Activated T-helper 1 cell treated with anti-CD3 and anti-CD28 coated beads, Interleukin-2, amount 50 U/mL, for 16 hours (primary cell): ENCODE measurements around the gene MT1M.
"Not testable (repeated sequence)": the region's sequence is repeated elsewhere in the genome, so short reads cannot be mapped to it uniquely, and the experiment has no call there.

Source experiments
- DNase-seq, 2 donors: peaks; one replicate each; pipeline ENCODE4 v3.0.0-alpha.2; 2020; ENCODE audit warnings: low read depth in 1 of 2, low spot score in 1 of 2

Gene MT1M

GRCh38 chr16:56671691-56672090 lies 39.2 kb downstream of the MT1M start:
- DNase-seq: not testable (repeated sequence)

DNA sequence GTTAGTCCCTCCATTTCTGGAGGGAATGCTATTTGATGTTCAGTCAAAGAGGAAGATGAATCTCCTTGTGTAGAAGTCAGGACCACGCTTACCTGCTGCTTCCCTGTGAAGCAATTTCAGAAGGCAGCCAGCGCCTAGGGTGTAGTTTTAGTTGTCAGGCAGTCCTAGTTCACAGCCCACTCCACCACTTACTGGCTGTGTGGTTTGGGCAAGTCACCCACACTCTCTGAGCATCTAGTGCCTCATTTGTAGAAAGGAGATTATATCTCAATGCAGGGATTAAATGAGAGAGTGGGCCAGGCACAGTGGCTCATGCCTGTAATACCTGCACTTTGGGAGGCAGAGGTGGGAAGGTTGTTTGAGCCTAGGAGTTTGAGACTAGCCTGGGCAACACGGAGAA lies 39.7 kb downstream of the MT1M start:
- DNase-seq: not testable (repeated sequence)

DNA sequence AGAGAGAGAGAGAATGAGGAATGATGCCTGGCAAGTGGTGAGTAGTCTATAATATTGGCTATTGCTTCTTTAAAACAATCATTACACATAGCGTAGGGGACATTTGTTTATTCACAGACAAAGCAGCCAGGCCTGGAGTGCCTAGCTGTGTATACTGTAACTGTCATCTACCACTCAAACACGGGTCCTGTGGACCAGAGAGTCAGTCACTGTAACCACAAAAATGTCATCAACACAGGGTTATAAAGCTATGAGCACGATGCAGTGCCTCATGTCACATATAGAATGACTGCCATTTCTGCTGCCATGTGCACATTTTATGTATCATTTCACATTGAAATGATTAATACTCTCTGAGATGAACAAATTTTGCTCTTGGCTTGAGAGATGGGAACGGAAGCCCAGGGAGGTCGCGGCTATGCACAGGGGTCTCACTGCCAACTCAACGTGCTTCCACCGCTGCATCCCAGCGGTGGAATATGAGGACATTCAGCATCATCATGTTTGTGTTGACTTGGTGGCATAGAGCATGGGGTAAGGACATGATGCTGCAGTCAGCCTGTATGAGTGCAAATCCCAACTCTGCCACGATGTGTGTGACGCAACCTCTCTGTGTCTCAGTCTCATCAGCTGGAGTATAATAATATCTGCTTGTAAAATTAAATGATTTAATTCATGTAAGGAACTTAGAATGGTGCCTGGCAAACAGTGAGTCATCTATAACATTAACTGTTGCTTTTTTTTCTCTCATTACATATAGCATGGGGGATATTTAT lies 40.5 kb downstream of the MT1M start:
- no peak for DNase-seq

- no peak for DNase-seq
These were observed 41.5 kb downstream of the MT1M start for GRCh38 chr16:56673921-56674320.

DNA sequence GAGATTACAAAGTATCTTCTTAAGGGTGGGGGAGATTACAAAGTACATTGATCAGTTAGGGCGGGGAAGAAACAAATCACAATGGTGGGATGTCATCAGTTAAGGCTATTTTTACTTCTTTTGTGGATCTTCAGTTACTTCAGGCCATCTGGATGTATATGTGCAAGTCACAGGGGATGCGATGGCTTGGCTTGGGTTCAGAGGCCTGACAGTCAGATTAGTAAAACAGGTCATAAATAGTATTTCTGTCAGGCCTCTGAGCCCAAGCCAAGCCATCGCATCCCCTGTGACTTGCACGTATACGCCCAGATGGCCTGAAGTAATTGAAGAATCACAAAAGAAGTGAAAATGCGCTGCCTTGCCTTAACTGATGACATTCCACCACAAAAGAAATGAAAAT lies 42.1 kb downstream of the MT1M start:
- DNase-seq: not testable (repeated sequence)

DNA sequence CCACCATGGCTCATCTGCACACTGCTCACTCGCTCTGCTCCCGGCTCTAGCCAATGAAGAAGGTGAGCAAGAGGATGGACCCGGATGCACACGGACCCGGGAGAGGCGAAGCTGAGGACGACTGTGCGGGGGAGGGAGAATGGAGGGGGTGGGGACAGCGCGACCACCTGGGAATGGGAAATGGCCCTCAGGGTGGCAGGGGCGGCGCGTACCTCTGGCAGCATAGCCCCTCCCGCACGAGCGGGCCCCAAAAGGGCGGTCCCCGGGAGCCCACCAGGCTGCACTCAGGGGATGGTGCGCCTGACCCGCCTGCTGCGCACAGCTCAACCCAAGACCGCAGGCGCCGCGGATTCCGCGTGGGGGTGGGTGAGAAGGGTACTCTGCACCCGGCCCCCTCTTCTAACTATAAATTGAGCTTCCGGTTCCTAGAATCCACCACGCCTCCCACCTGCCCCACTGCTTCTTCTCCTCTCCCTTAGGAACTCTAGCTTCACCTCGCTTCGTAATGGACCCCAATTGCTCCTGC lies 43.3 kb downstream of the MT1M start:
- DNase-seq: peak in 1 of 2 donors; percentile 36

- DNase-seq: no peak
These were observed 45.0 kb downstream of the MT1M start for GRCh38 chr16:56677474-56677873.

DNA sequence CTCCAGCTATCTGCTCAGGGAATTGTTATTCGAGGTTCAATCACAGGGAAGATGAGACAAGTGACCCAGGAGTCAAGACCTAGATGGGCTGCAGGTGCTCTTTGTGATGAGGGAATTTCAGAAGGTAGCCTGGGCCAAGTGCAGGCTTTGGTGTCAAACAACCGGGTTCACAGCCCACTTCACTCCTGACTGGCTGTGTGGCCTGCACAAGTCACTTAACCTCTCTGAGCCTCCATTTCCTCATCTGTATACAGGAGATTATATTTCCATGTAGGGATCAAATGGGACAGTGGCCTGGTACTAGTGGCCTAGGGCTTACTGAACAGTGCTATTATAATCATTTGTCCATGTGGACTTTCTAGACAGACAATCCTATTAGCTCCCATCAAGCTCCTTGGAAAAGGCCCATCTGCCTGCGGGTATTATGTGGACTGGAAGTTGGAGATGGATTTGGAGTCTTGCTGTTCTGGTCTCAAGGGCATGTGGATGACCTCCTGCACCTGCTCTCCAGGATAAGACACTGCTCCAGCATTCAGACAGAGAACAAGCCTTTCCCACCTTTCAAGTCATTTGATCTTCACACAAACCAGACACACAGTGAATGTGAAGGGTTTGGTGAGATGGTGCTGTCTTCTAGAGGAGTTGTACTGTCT lies 46.7 kb downstream of the MT1M start:
- DNase-seq: no peak

DNA sequence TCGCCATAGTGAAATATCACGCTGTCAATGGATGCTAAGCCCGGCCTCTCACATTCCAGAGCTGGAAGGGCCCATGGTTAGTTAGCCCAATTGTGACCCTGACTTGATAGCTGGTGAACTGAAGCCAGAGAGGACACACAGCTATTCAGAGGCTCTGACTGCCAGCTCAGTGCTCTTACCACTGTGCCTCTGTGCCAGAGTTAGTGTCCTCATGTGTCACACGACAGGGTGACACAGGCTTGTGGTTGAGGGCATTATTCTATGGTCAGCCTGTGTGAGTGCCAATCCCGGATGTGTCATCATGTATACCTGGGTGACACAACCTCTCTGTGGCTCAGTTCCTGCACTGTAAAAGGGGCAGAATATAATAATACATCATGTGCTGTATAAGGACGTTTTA lies 47.4 kb downstream of the MT1M start:
- no peak for DNase-seq

- DNase-seq: peak; percentile 62 to 80
These were observed 49.7 kb downstream of the MT1M start, which contains the start of gene MT1X for GRCh38 chr16:56681939-56682702. Gene MT1X, plus strand, starts transcription at chr16:56682470. Its CDS starts 71 bp downstream, at chr16:56682541.

- DNase-seq: no peak
These were observed 50.4 kb downstream of the MT1M start for GRCh38 chr16:56682703-56683397.
